GM06990 (cell line): ENCODE measurements around the gene CDIPT.
"Not testable (repeated sequence)": the region's sequence is repeated elsewhere in the genome, so short reads cannot be mapped to it uniquely, and the experiment has no call there.

ENCODE experiments used
- DNase-seq: peaks from one replicate; pipeline ENCODE4 v3.0.0-alpha.2; 2011; ENCODE audit not compliant: insufficient read length; ENCODE audit errors: extremely low read depth
- H3K27me3 ChIP-seq: replicated peaks from 2 replicates; pipeline ENCODE4 v1.6.0; 2011; ENCODE audit warnings: low read length; ENCODE audit not compliant: control insufficient read depth, insufficient read depth
- H3K36me3 ChIP-seq: 2 replicates; pipeline ENCODE4 v1.5.1; 2011; ENCODE audit warnings: low read length; ENCODE audit not compliant: control insufficient read depth, insufficient read depth
- H3K4me3 ChIP-seq: replicated peaks from 2 replicates; pipeline ENCODE4 v1.5.1; 2011; ENCODE audit warnings: low read depth, mild to moderate bottlenecking, control low read depth, low read length
- TF ChIP-seq, protein P1 (sequence below): IDR thresholded peaks from 2 replicates; pipeline ENCODE4 v1.5.1; 2011; ENCODE audit warnings: low read length, control low read depth, mild to moderate bottlenecking, inconsistent platforms; ENCODE audit not compliant: insufficient read depth, poor library complexity, severe bottlenecking

The CDIPT gene

DNA sequence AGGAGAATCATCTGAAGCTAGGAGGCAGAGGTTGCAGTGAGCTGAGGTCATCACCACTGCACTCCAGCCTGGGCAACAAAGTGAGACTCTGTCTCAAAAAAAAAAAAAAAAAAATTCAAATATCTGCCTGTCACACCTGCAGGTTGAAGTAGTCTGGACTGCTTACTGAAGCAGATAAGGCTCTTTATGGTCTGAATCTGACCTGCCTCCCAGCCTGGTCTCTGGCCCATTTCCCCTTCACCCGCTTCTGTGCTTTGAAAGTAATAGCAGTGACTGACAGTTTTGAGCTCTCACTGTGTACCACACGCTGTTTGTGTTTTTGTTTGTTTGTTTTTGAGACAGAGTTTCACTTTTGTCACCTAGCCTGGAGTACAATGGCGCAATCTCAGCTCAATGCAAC, 30.5 kb upstream of the CDIPT start:
- DNase-seq: no peak
- no peak overlapping the region for H3K4me3 ChIP-seq
- TF ChIP-seq, protein P1, sequence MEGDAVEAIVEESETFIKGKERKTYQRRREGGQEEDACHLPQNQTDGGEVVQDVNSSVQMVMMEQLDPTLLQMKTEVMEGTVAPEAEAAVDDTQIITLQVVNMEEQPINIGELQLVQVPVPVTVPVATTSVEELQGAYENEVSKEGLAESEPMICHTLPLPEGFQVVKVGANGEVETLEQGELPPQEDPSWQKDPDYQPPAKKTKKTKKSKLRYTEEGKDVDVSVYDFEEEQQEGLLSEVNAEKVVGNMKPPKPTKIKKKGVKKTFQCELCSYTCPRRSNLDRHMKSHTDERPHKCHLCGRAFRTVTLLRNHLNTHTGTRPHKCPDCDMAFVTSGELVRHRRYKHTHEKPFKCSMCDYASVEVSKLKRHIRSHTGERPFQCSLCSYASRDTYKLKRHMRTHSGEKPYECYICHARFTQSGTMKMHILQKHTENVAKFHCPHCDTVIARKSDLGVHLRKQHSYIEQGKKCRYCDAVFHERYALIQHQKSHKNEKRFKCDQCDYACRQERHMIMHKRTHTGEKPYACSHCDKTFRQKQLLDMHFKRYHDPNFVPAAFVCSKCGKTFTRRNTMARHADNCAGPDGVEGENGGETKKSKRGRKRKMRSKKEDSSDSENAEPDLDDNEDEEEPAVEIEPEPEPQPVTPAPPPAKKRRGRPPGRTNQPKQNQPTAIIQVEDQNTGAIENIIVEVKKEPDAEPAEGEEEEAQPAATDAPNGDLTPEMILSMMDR: no peak
- H3K27me3 ChIP-seq: peaks cover 1% of the 10 kb centered on the region; the same call in 1 of the 2 replicates
- no peaks in the 10 kb centered on the region for H3K36me3 ChIP-seq

DNA sequence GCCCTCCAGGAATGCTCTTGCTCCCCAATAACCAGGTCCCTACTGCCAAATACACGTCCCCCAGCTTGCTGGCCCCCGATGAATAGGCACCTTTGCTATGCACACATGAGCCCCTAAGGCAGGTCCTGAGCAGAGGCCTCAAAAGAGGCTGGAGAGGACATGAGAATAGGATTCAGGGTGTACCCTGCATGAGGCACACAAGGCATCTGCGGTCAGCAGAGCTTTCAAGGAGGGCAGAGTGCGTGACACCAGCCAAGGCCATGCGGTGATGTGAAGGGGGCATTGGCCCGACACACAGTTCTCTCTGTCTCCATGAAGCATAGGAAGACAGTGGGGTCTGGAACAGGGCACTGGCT, 29.4 kb upstream of the CDIPT start:
- TF ChIP-seq, protein P1: no peak
- Histone ChIP-seq H3K4me3 (no peak overlapping the region), H3K27me3 (peaks cover 1% of the 10 kb centered on the region; the same call in 1 of the 2 replicates), H3K36me3 (no peaks in the 10 kb centered on the region)
- DNase-seq: no peak

DNA sequence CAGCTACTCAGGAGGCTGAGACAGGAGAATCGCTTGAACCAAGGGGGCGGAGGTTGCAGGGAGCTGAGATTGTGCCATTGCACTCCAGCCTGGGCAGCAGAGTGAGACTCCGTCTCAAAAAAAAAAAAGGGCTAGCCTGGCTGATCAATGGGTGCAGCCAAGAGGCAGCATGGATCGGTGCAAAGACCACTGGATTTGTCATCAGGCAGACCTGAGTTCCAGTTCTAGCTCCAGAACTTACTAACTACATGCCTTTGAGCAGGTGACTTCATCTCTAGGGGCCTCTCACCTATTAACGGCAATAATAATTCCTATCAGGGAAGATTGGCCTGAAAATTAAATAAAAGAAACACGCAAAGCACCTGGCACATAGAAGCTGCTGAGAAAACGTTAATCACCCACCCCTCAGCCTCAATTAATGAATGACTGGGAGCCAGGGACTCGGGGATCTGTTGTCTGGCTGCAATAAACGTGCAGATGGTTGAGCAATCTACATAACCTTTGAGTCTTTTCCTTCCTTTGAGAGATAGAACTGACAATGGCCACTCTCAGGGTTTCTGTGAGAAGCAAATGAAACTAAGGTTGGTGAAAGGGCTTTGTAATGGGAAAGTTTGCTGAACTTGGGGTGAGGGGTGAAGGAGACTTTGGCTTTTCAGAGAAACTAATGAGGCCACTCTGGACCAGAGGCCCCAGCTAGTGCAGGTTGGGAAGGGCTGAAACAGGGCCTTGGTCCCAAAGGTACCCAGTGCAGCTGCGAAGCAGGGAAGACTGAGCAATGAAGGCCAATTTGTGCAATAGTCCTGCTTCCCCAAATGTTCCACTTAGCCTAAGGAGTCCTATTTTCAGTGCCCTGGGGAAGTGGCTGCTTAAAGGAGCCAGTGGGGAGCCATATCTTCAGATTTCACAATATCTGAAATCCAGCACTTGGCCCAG, 28.8 kb upstream of the CDIPT start:
- TF ChIP-seq, protein P1: no peak
- Histone ChIP-seq H3K27me3 (peaks cover 1% of the 10 kb centered on the region; the same call in 1 of the 2 replicates), H3K4me3 (no peak overlapping the region), H3K36me3 (no peaks in the 10 kb centered on the region)
- no peak for DNase-seq

DNA sequence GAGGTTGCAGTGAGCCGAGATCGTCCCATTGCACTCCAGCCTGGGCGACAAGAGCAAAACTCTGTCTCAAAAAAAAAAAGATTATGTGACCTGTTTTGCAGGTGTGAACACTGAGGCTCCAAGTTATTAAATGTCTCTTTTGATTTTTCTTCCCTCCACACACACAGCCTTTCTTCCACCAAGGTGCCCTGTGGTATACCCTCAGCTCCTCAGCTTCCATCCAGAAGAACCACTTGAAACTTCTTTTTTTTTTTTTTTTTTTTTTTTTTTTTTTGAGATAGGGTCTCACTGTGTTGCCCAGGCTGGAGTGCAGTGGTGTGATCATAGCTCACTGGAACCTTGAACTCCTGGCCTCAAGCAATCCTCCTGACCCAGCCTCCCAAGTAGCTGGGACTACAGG, 26.3 kb upstream of the CDIPT start:
- H3K4me3 ChIP-seq, H3K36me3 ChIP-seq, DNase-seq, H3K27me3 ChIP-seq: not testable (repeated sequence)

DNA sequence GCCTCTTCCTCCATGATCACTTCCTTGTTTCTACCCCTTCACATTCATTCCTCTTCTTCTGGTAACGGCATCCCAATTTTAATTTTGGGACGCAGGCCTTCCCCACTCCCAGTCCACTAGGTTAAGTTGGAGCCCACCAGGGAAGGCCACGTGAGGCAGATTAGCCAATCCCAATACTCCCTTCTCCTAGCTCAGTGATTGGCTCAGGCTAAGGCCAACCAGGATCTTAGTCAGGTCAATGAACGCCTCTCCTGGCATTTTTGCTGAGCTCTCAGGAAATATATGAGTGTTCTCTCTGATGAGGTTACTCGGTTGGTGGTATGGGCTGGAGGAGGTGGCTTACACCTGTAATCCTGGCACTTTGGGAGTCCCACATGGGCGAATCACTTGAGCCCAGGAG, 21.0 kb upstream of the CDIPT start:
- Histone ChIP-seq H3K4me3 (no peak overlapping the region), H3K36me3 (no peaks in the 10 kb centered on the region), H3K27me3 (no peaks in the 10 kb centered on the region; the same call in 1 of the 2 replicates)
- no peak for DNase-seq
- TF ChIP-seq, protein P1: no peak

DNA sequence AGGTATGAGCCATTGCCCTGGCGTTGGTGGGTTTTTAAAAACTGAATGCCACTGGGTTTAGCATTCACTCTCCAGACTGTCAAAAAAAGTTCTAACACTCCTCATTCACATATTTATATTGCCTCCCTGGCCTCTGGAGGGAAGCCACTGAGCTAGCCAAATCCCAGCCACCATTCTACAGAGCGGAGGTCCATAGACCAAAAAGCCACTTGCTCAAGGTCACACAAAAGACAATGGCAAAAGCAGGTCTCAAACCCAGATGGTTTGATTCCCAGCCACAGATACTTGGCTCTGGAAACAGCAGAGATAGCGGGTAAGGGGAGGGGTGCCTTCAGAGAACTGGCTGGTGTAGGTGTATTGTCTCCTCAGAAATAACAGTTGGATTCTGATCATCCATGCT, 18.0 kb upstream of the CDIPT start:
- TF ChIP-seq, protein P1: no peak
- no peaks in the 10 kb centered on the region for H3K36me3 ChIP-seq
- no peak overlapping the region for H3K4me3 ChIP-seq
- DNase-seq: no peak
- no peaks in the 10 kb centered on the region; the same call in none of the 2 replicates for H3K27me3 ChIP-seq
